PC-3 (cell line): ENCODE results near the gene ATG4B. TPM values are rescaled to one million over a fixed set of nuclear protein-coding genes. Genes with fewer than 3 reads are reported as not detected.

Source experiments
- ATAC-seq: fragments of 200-7000 bp; cut with Tn5 transposase; 2 replicates; pipeline ENCODE4 v1.9.1; 2020; ENCODE audit warnings: mild to moderate bottlenecking, moderate library complexity
- BruUV-seq: library from RNA; stranded (reverse); fragments of 400-500 nt; replicated peaks from 2 replicates; lab custom pipeline; 2021; lab: Mats Ljungman, UMichigan
- CTCF ChIA-PET: fragments of 300-600 bp; sonication (Branson Sonifier 250); formaldehyde crosslinking; loops from one replicate; lab custom pipeline; 2022; ENCODE audit warnings: antibody characterized with exemption; lab: Charles Lee
- POLR2A ChIA-PET: fragments of 300-600 bp; sonication (Branson Sonifier 250); formaldehyde crosslinking; loops from one replicate; lab custom pipeline; 2022; ENCODE audit warnings: antibody characterized with exemption; ENCODE audit not compliant: unreplicated experiment; lab: Charles Lee
- DNase-seq: peaks from one replicate; pipeline ENCODE4 v3.0.0-alpha.2; 2015
- H2AFZ ChIP-seq: fragments of 300-600 bp; sonication (generic); 2 replicates; pipeline ENCODE4 v1.6.0; 2016; ENCODE audit warnings: antibody characterized with exemption, low read length
- H3F3A ChIP-seq: fragments of 300-600 bp; sonication (generic); one replicate; pipeline ENCODE4 v1.6.0; 2017; ENCODE audit warnings: antibody characterized with exemption, low read length, control low read depth, mild to moderate bottlenecking; ENCODE audit not compliant: unreplicated experiment
- H3K27ac ChIP-seq: fragments of 300-600 bp; sonication (generic); 2 replicates; pipeline ENCODE4 v1.5.1; 2016; ENCODE audit warnings: mild to moderate bottlenecking, low read length
- H3K27me3 ChIP-seq: fragments of 300-600 bp; sonication (generic); 2 replicates; pipeline ENCODE4 v1.6.1; 2016; ENCODE audit warnings: low read length, mixed read lengths
- H3K36me3 ChIP-seq: fragments of 300-600 bp; sonication (generic); 2 replicates; pipeline ENCODE4 v1.6.1; 2016; ENCODE audit warnings: low read depth, mixed run types, low read length, mixed read lengths
- H3K4me1 ChIP-seq: fragments of 300-600 bp; sonication (generic); 2 replicates; pipeline ENCODE4 v1.5.1; 2016; ENCODE audit warnings: low read length; ENCODE audit not compliant: insufficient read depth
- H3K4me2 ChIP-seq: fragments of 300-600 bp; sonication (generic); 2 replicates; pipeline ENCODE4 v1.6.0; 2016; ENCODE audit warnings: low read length
- H3K4me3 ChIP-seq: fragments of 300-600 bp; sonication (generic); 2 replicates; pipeline ENCODE4 v1.5.1; 2016; ENCODE audit warnings: mild to moderate bottlenecking, low read length, mixed read lengths
- H3K79me2 ChIP-seq: fragments of 300-600 bp; sonication (generic); 2 replicates; pipeline ENCODE4 v1.6.1; 2017; ENCODE audit warnings: low read length, mixed read lengths
- H3K9ac ChIP-seq: fragments of 300-600 bp; sonication (generic); 2 replicates; pipeline ENCODE4 v1.6.0; 2016; ENCODE audit warnings: mild to moderate bottlenecking, low read length
- H3K9me2 ChIP-seq: fragments of 300-600 bp; sonication (generic); replicated peaks from 2 replicates; pipeline ENCODE4 v1.6.1; 2016; ENCODE audit warnings: mixed run types, low read length, mixed read lengths
- H3K9me3 ChIP-seq: fragments of 300-600 bp; sonication (generic); 2 replicates; pipeline ENCODE4 v1.6.1; 2016; ENCODE audit warnings: low read length, mixed read lengths
- H4K20me1 ChIP-seq: fragments of 300-600 bp; sonication (generic); 2 replicates; pipeline ENCODE4 v1.6.1; 2016; ENCODE audit warnings: low read length, mixed read lengths
- CTCF ChIP-seq: fragments of 300-600 bp; sonication (generic); conservative IDR thresholded peaks from 2 replicates; pipeline ENCODE4 v1.5.1; 2017; ENCODE audit warnings: antibody characterized with exemption, low read depth, mild to moderate bottlenecking, low read length
- EZH2 ChIP-seq: fragments of 300-600 bp; sonication (generic); IDR thresholded peaks from one replicate; pipeline ENCODE4 v1.6.1; 2017; ENCODE audit warnings: antibody characterized with exemption, mild to moderate bottlenecking, low read length; ENCODE audit not compliant: unreplicated experiment
- EZH2phosphoT487 ChIP-seq: fragments of 300-600 bp; sonication (generic); IDR thresholded peaks from 2 replicates; pipeline ENCODE4 v1.6.1; 2018; ENCODE audit warnings: mild to moderate bottlenecking, antibody characterized with exemption, low read length, borderline replicate concordance
- intact Hi-C: fragments of 100-400 bp; cut with micrococcal nuclease; formaldehyde crosslinking; loops from 2 replicates; pipeline ENCODE4 v1.9.0; 2023
- total RNA-seq: library from RNA; depleted of rRNA; stranded (reverse); fragments of >200 nt; gene quantifications from 2 replicates; pipeline ENCODE4 v1.2.3, GENCODE V29; 2014

Gene ATG4B
- total RNA-seq, 1 experiment from 2014 or later, result 83.0 TPM

DNA sequence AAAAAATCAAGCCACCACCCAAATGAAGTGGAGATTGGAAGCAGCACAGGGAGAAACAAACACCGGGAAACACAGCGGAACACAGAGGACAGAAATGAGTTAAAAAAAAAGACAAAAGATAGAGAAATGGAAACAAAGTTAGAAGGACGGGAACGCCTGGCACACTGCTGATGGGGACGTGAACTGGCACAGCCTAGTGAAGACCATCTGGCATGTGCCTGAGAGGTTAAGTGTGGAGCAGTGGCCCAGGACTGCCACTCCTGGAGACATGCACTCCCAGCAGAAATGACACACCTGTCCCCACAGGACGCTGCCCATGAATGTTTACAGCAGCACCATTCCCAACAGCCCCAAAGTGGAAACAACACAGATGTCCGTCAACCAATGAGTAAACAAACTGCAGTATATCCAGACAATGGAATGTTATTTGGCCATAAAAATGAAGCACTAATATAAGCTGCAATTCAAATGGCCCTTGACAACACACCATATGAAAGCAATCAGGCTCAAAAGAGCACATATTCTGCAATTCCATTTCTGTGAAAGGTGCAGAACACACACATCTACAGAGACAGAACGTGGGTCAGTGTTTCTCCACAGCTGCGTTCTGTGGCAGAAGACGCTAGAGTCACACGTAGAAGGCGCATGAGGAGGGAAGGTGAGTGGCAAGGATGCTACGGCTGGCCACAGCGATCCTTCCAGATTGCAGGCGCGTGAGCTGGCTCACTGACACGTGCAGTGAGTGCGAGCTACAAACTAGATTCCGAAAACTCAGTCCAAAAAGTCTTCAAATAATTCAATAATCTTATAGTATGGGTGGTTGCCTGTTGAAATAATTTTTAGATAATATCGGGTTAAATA lies 25.1 kb upstream of the ATG4B start:
- Histone ChIP-seq H3K27me3 (no peaks in the 10 kb centered on the region), H3K4me3 (no peak overlapping the region), H3K4me1 (no peaks in the 10 kb centered on the region), H3K36me3 (no peaks in the 10 kb centered on the region), H3F3A (no peaks in the 10 kb centered on the region), H3K79me2 (peaks cover 57% of the 10 kb centered on the region), H3K27ac (no peak overlapping the region), H3K4me2 (no peak overlapping the region), H3K9me3 (no peaks in the 10 kb centered on the region), H2AFZ (no peak overlapping the region), H3K9me2 (no peaks in the 10 kb centered on the region), H4K20me1 (no peaks in the 10 kb centered on the region), H3K9ac (no peak overlapping the region)
- DNase-seq (no peak), ATAC-seq (no peak)
- TF ChIP-seq EZH2phosphoT487 (no peak), EZH2 (no peak)
- intact Hi-C loops, result no loop called here
- no TSS peak for BruUV-seq
- CTCF ChIA-PET, result no interaction called here
- POLR2A ChIA-PET, result no interaction called here

DNA sequence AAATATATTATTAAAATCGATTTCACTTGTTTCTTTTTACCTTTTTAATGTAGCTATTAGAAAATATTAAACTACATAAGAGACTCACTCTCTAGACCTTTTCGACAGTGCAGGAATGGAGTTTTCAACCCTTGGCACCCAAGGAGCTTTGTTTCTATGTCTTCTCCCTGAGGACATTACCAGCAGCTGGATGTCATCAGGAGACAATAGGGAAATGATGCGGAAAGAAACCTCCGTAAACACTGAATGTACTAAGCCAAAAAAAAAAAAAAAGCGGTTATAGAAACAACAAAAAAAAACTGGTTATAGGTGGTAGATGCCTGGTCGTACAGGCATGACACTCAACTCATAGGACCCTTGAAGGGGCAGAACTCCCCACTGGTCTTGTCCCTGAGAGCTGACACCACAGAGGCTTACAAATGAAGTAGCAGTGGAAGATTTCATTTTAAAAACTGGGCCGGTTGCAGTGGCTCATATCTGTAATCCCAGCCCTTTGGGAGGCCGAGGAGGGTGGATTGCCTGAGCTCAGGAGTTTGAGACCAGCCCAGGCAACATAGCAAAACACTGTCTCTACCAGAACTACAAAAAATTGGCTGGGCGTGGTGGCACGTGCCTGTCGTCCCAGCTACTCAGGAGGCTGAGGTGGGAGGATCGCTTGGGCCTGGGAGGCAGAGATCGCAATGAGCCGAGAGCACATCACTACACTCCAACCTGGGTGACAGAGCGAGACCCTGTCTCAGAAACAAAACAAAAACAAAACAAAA lies 24.3 kb upstream of the ATG4B start:
- POLR2A ChIA-PET, result no interaction called here

More for the DNA sequence above, 24.3 kb upstream of the ATG4B start:
- Histone ChIP-seq H3K4me1 (no peaks in the 10 kb centered on the region), H2AFZ (no peak overlapping the region), H3F3A (peaks cover 2% of the 10 kb centered on the region), H3K36me3 (no peaks in the 10 kb centered on the region), H4K20me1 (no peaks in the 10 kb centered on the region), H3K4me2 (no peak overlapping the region), H3K9me2 (no peaks in the 10 kb centered on the region), H3K9me3 (no peaks in the 10 kb centered on the region), H3K4me3 (no peak overlapping the region), H3K27me3 (no peaks in the 10 kb centered on the region), H3K9ac (no peak overlapping the region), H3K27ac (no peak overlapping the region), H3K79me2 (peaks cover 65% of the 10 kb centered on the region)
- intact Hi-C loops, result no loop called here
- DNase-seq, result no peak
- BruUV-seq, result no TSS peak
- CTCF ChIA-PET, result no interaction called here
- ATAC-seq, result no peak
- TF ChIP-seq EZH2phosphoT487 (no peak), EZH2 (no peak), CTCF (no peak)
